IMR-90 (cell line): Measurements from ENCODE around the gene AFM. TPM values are rescaled to one million over a fixed set of nuclear protein-coding genes. Genes with fewer than 3 reads are reported as not detected.

Source experiments
- ATAC-seq: fragments of 200-7000 bp; cut with Tn5 transposase; 2 replicates; pipeline ENCODE4 v1.9.1; 2020; ENCODE audit warnings: low read depth, mild to moderate bottlenecking, moderate library complexity
- BruUV-seq: library from RNA; stranded (reverse); fragments of 400-500 nt; replicated peaks from 2 replicates; lab custom pipeline; 2021; lab: Mats Ljungman, UMichigan
- CTCF ChIA-PET: fragments of 300-600 bp; formaldehyde crosslinking; extraction: SDS; loops from one replicate; lab custom pipeline; 2021; ENCODE audit warnings: antibody characterized with exemption; lab: Yijun Ruan, JAX
- POLR2A ChIA-PET: fragments of 300-600 bp; sonication (Branson Sonifier 250); formaldehyde crosslinking; loops from one replicate; lab custom pipeline; 2022; ENCODE audit warnings: antibody characterized with exemption; ENCODE audit not compliant: unreplicated experiment; lab: Charles Lee
- DNase-seq: peaks from one replicate; pipeline ENCODE4 v3.0.0; 2013
- H2AFZ ChIP-seq: replicated peaks from 2 replicates; pipeline ENCODE3; 2013; ENCODE audit warnings: low read length, mild to moderate bottlenecking; ENCODE audit not compliant: poor library complexity
- H2AK5ac ChIP-seq: 2 replicates; pipeline ENCODE4 v1.6.1; 2013; ENCODE audit warnings: low read depth, low read length, inconsistent platforms
- H2AK9ac ChIP-seq: replicated peaks from 2 replicates; pipeline ENCODE3; 2013; ENCODE audit warnings: mild to moderate bottlenecking, low read depth, low read length, moderate library complexity; ENCODE audit not compliant: poor library complexity
- H2BK120ac ChIP-seq: 2 replicates; pipeline ENCODE4 v1.6.1; 2013; ENCODE audit warnings: low read depth, low read length, inconsistent platforms
- H2BK15ac ChIP-seq: 3 replicates; pipeline ENCODE4 v1.6.1; 2013; ENCODE audit warnings: low read depth, low read length, inconsistent platforms
- H2BK20ac ChIP-seq: 2 replicates; pipeline ENCODE4 v1.6.1; 2013; ENCODE audit warnings: low read depth, mild to moderate bottlenecking, inconsistent platforms, low read length, moderate library complexity
- H2BK5ac ChIP-seq: 2 replicates; pipeline ENCODE4 v1.6.1; 2013; ENCODE audit warnings: mild to moderate bottlenecking, low read depth, low read length, inconsistent platforms; ENCODE audit not compliant: poor library complexity, severe bottlenecking
- H3K14ac ChIP-seq: replicated peaks from 2 replicates; pipeline ENCODE4 v1.6.1; 2013; ENCODE audit warnings: low read depth, low read length, inconsistent platforms
- H3K18ac ChIP-seq: 2 replicates; pipeline ENCODE4 v1.6.1; 2013; ENCODE audit warnings: low read depth, low read length, control low read depth
- H3K23ac ChIP-seq: 2 replicates; pipeline ENCODE4 v1.6.1; 2013; ENCODE audit warnings: low read depth, low read length, inconsistent platforms
- H3K27ac ChIP-seq: 2 replicates; pipeline ENCODE4 v1.5.1; 2013; ENCODE audit warnings: mild to moderate bottlenecking, control low read depth, low read length; ENCODE audit not compliant: insufficient read depth
- H3K27me3 ChIP-seq: 2 replicates; pipeline ENCODE4 v1.6.1; 2013; ENCODE audit warnings: low read length; ENCODE audit not compliant: control insufficient read depth, insufficient read depth
- H3K36me3 ChIP-seq: 2 replicates; pipeline ENCODE4 v1.6.1; 2013; ENCODE audit warnings: low read length, mixed read lengths; ENCODE audit not compliant: control insufficient read depth, insufficient read depth
- H3K4ac ChIP-seq: 2 replicates; pipeline ENCODE4 v1.6.1; 2013; ENCODE audit warnings: low read depth, low read length, inconsistent platforms
- H3K4me1 ChIP-seq: 2 replicates; pipeline ENCODE4 v1.6.1; 2013; ENCODE audit warnings: low read length, mixed read lengths; ENCODE audit not compliant: control insufficient read depth, insufficient read depth
- H3K4me2 ChIP-seq: 2 replicates; pipeline ENCODE4 v1.6.1; 2013; ENCODE audit warnings: low read depth, mild to moderate bottlenecking, control low read depth, low read length, moderate library complexity
- H3K4me3 ChIP-seq: 2 replicates; pipeline ENCODE4 v1.5.1; 2013; ENCODE audit warnings: low read depth, mild to moderate bottlenecking, control low read depth, low read length, moderate library complexity; ENCODE audit not compliant: insufficient read depth
- H3K56ac ChIP-seq: 2 replicates; pipeline ENCODE4 v1.6.1; 2013; ENCODE audit warnings: low read length, inconsistent platforms; ENCODE audit not compliant: insufficient read depth; ENCODE audit errors: extremely low read depth
- H3K79me1 ChIP-seq, 2 experiments: 2 replicates each; pipeline ENCODE4 v1.6.1; 2013; ENCODE audit warnings: low read length in 2 of 2, inconsistent platforms in 1 of 2, low read depth in 1 of 2
- H3K9ac ChIP-seq: 2 replicates; pipeline ENCODE4 v1.6.1; 2013; ENCODE audit warnings: low read depth, low read length, control low read depth
- H3K9me1 ChIP-seq: 2 replicates; pipeline ENCODE4 v1.6.1; 2013; ENCODE audit warnings: low read length, inconsistent platforms; ENCODE audit not compliant: insufficient read depth
- H3K9me3 ChIP-seq: 2 replicates; pipeline ENCODE4 v1.6.1; 2013; ENCODE audit warnings: low read length; ENCODE audit not compliant: control insufficient read depth, insufficient read depth
- H4K20me1 ChIP-seq: 2 replicates; pipeline ENCODE4 v1.6.1; 2013; ENCODE audit warnings: low read length, inconsistent platforms; ENCODE audit not compliant: insufficient read depth
- H4K5ac ChIP-seq: 2 replicates; pipeline ENCODE4 v1.6.1; 2013; ENCODE audit warnings: mild to moderate bottlenecking, low read depth, low read length, control low read depth
- H4K8ac ChIP-seq, 2 experiments: 2 replicates each; pipeline ENCODE4 v1.6.1; 2013; ENCODE audit warnings: low read depth in 2 of 2, low read length in 2 of 2, control low read depth in 1 of 2, inconsistent platforms in 1 of 2
- H4K91ac ChIP-seq: 2 replicates; pipeline ENCODE4 v1.6.1; 2013; ENCODE audit warnings: low read depth, low read length, inconsistent platforms; ENCODE audit not compliant: insufficient read depth
- BHLHE40 ChIP-seq: fragments of 150-350 bp; IDR thresholded peaks from 2 replicates; pipeline ENCODE4 v1.6.1; 2016; ENCODE audit warnings: mild to moderate bottlenecking, low read depth, low read length
- CEBPB ChIP-seq: IDR thresholded peaks from 2 replicates; pipeline ENCODE4 v1.6.1; 2012; ENCODE audit warnings: low read depth, low read length, improper control_type of control experiment
- CHD1 ChIP-seq: IDR thresholded peaks from 2 replicates; pipeline ENCODE4 v1.6.1; 2012; ENCODE audit warnings: low read depth, low read length, improper control_type of control experiment
- CTCF ChIP-seq: conservative IDR thresholded peaks from 2 replicates; pipeline ENCODE4 v1.5.1; 2012; ENCODE audit warnings: mild to moderate bottlenecking, low read depth, low read length, improper control_type of control experiment
- ELK1 ChIP-seq: fragments of 150-350 bp; IDR thresholded peaks from 2 replicates; pipeline ENCODE4 v1.6.1; 2016; ENCODE audit warnings: low read depth, mild to moderate bottlenecking, low read length, moderate library complexity, borderline replicate concordance
- FOS ChIP-seq: fragments of 150-350 bp; IDR thresholded peaks from 2 replicates; pipeline ENCODE4 v1.6.1; 2016; ENCODE audit warnings: low read depth, low read length
- MAFK ChIP-seq: IDR thresholded peaks from 2 replicates; pipeline ENCODE4 v1.6.1; 2012; ENCODE audit warnings: low read depth, low read length, improper control_type of control experiment
- MXI1 ChIP-seq: IDR thresholded peaks from 2 replicates; pipeline ENCODE4 v1.6.1; 2012; ENCODE audit warnings: low read depth, mild to moderate bottlenecking, low read length, moderate library complexity, borderline replicate concordance
- NFE2L2 ChIP-seq: fragments of 150-350 bp; IDR thresholded peaks from 2 replicates; pipeline ENCODE4 v1.6.1; 2016; ENCODE audit warnings: low read depth, mild to moderate bottlenecking, low read length
- POLR2A ChIP-seq: IDR thresholded peaks from 2 replicates; pipeline ENCODE4 v1.6.1; 2012; ENCODE audit warnings: mild to moderate bottlenecking, low read depth, low read length
- RAD21 ChIP-seq: IDR thresholded peaks from 2 replicates; pipeline ENCODE4 v1.6.1; 2012; ENCODE audit warnings: low read length, improper control_type of control experiment
- RCOR1 ChIP-seq: IDR thresholded peaks from 2 replicates; pipeline ENCODE4 v1.6.1; 2012; ENCODE audit warnings: mild to moderate bottlenecking, low read length, improper control_type of control experiment; ENCODE audit not compliant: insufficient replicate concordance
- RFX5 ChIP-seq: IDR thresholded peaks from 2 replicates; pipeline ENCODE4 v1.8.0; 2012; ENCODE audit warnings: low read depth, mild to moderate bottlenecking, low read length, moderate library complexity
- SMC3 ChIP-seq: fragments of 150-350 bp; IDR thresholded peaks from 2 replicates; pipeline ENCODE4 v1.6.1; 2016; ENCODE audit warnings: low read depth, mild to moderate bottlenecking, antibody characterized with exemption, low read length, moderate library complexity
- USF2 ChIP-seq: fragments of 150-350 bp; IDR thresholded peaks from 2 replicates; pipeline ENCODE4 v1.6.1; 2017; ENCODE audit warnings: mild to moderate bottlenecking, antibody characterized with exemption, low read length, low read depth
- WGBS, 2 experiments: methylation state at CpG; one replicate each; pipeline versions ENCODE4 v1.1.5 to v1.1.7; 2013; ENCODE audit warnings: missing lambda C conversion rate in 2 of 2; ENCODE audit not compliant: insufficient read length in 1 of 2; ENCODE audit errors: extremely low coverage in 2 of 2; 5-methylcytosine and 5-hydroxymethylcytosine counted together
- dilution Hi-C: fragments of 300-500 bp; cut with HindIII; formaldehyde crosslinking; loops from one replicate; pipeline ENCODE4 v1.14.3; 2018; ENCODE audit warnings: low sequenced_read_pairs; ENCODE audit not compliant: unreplicated experiment
- in situ Hi-C: fragments of 300-500 bp; cut with MboI; formaldehyde crosslinking; loops from 3 replicates; pipeline ENCODE4 v1.14.3; 2019; ENCODE audit warnings: low sequenced_read_pairs, inconsistent platforms, mixed read lengths
- intact Hi-C: fragments of 100-400 bp; cut with micrococcal nuclease; formaldehyde crosslinking; loops from 2 replicates; pipeline ENCODE4 v1.10.0; 2022
- polyA plus RNA-seq, 3 experiments: library from polyadenylated mRNA; depleted of rRNA; stranded (reverse); fragments of >200 nt; gene quantifications; 2 replicates each; pipeline ENCODE4 v1.2.3, GENCODE V29; 2012; ENCODE audit warnings: low replicate concordance in 1 of 3
- total RNA-seq: library from RNA; depleted of rRNA; stranded (reverse); fragments of >200 nt; gene quantifications from 2 replicates; pipeline ENCODE4 v1.2.3, GENCODE V29; 2012

Gene AFM
- total and polyA plus RNA-seq, 2 of the 4 experiments (the other 2 are of a cell fraction) = not detected

GRCh38 chr4:73528171-73528570, 46.6 kb downstream of the AFM start:
- intact Hi-C loops (no loop called here), in situ Hi-C loops (no loop called here), dilution Hi-C loops (no loop called here)
- no peaks in the 10 kb centered on the region for H4K20me1 ChIP-seq
- no peak overlapping the region for H3K4me2 ChIP-seq
- H3K27me3 ChIP-seq = peaks cover 6% of the 10 kb centered on the region
- H2AK5ac ChIP-seq = no peak overlapping the region
- H2BK5ac ChIP-seq = no peak overlapping the region
- no peak overlapping the region for H4K5ac ChIP-seq
- H3K4me1 ChIP-seq = no peaks in the 10 kb centered on the region
- WGBS, 2 experiments = no CpG with 5 or more reads among the region's 2 CpGs
- no peaks in the 10 kb centered on the region for H3K36me3 ChIP-seq
- H3K9ac ChIP-seq = no peak overlapping the region
- H3K9me1 ChIP-seq = no peaks in the 10 kb centered on the region
- TF ChIP-seq NFE2L2 = no peak
- no peak for TF ChIP-seq CTCF
- no peak for TF ChIP-seq CHD1
- TF ChIP-seq ELK1 = no peak
- no peak for TF ChIP-seq RAD21
- no peak for TF ChIP-seq RFX5
- no peak for TF ChIP-seq BHLHE40
- TF ChIP-seq SMC3 = no peak
- TF ChIP-seq FOS = no peak
- TF ChIP-seq MAFK = no peak
- no peak for TF ChIP-seq MXI1
- no peak for TF ChIP-seq POLR2A
- TF ChIP-seq USF2 = no peak
- no peak for TF ChIP-seq CEBPB
- TF ChIP-seq RCOR1 = no peak
- no peak overlapping the region for H3K14ac ChIP-seq
- DNase-seq (no peak), ATAC-seq (no peak)
- no peak overlapping the region for H2AK9ac ChIP-seq
- H2AFZ ChIP-seq = no peak overlapping the region
- no peak overlapping the region for H2BK20ac ChIP-seq
- no peak overlapping the region for H3K4ac ChIP-seq
- H4K91ac ChIP-seq = no peak overlapping the region
- H3K27ac ChIP-seq = no peak overlapping the region
- no peaks in the 10 kb centered on the region for H3K79me1 ChIP-seq
- no peak overlapping the region for H3K4me3 ChIP-seq
- no peak overlapping the region for H3K23ac ChIP-seq
- BruUV-seq = no TSS peak
- H3K56ac ChIP-seq = no peak overlapping the region
- H2BK120ac ChIP-seq = no peak overlapping the region
- no peaks in the 10 kb centered on the region for H3K9me3 ChIP-seq
- H3K18ac ChIP-seq = no peak overlapping the region
- H2BK15ac ChIP-seq = no peak overlapping the region
- ChIA-PET POLR2A (no interaction called here), CTCF (no interaction called here)
- no peak overlapping the region for H4K8ac ChIP-seq
